NOMO-1 treated with dmso at 0.1 percent for 144 hours (cell line): ENCODE measurements around the gene AVPR2.

Source experiments
- DNase-seq: peaks from one replicate; lab custom pipeline; 2025; ENCODE audit not compliant: unreplicated experiment; lab: John Stamatoyannopoulos, UW

Gene AVPR2

DNA sequence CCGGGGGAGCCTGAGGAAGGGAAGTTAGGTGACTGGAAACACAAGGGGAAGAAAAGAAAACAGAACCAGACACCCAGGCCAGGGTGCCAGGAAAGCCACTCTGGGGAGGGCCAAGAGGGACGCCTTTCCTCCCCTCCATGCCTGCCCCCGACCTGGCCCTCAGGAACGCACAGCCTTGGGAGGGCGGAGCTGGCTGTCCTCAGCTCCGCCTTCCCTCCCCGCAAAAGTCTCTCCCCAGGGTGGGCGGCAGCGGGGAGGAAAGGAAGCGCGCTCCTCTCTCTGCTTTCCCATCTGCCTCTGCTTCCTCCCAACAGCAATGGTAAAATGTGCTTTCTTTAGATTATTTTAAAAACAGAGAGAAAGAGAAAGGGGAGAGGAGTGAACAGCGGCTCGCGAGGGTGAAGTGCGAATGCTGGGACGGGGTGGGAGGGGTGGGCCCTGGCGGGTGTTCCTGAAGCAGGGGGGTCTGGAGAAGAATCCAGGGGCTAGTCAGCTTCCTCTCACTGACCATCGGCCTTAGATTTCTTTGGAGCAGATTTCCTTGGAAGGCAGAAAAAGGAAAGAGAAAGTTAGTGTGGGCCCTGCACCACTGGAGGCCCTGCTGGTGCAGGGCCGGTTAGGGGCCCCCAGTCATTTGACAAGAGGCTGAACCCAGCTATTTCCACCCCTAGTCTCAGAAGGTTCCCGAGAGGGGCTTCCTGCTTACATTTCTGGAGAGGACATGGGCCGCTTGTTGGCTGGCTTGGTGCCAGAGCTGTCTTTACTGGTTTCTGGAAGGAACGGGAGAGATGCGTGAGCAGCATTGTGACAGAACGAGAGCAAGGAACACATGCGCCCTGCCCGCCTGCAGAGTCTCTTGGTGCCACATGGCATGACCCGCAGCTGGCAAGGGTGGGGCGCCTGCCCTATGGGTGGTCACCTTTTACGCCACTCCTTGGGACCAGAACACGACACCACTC, 44.7 kb downstream of the AVPR2 start:
- DNase-seq, result no peak

DNA sequence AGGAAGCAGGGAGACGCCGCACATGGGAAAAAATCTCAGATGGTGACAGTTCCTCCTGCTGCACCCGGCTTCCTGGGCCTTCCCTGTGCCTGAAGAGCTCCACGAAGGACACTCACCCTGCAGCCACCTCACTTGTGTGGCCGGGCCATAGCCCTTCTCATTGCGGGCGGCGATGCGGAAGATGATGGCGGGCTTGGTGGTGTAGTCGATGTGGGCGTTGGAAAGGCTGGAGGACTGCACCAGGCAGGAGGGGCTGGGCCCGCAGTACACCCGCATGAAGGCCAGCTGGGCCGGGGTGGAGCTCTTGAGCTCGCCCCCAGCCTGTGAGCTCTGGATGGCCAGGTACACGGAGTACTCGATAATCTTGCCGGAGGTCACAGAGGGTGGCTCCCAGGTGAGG, 45.7 kb downstream of the AVPR2 start:
- DNase-seq, result no peak

DNA sequence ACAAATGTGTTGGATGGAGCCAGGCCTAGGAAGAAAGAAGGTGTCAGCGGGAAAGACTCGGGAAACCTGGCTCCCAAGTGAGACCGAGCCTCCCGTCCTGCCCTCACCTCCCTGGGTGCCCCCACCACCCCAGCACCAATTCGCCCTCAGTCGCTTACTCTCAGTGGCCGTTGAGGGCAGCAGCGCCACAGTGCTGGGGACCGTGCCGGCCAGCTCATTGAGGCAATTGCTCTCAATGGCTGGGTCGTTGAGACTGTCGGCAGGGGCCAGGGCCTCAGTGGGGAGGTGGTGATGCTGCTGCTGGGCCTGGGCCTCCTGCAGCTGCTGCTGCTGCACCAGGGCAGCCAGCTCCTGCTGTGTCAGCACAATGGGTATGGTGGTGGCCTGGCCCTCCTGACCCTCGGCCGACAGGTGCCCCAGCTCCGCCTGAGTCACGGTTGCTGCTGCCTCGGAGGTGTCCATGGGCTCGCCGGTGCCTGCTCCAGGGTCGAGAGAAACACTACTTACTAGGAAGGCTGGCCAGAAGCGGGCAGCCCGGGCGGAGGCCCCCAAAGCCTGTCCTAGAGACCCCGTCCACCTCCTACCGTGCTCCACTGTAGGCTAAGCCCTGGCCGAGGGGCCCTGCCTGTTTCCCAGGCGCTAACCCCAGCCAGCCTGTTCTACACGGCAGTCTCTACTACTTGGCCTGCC, 47.4 kb downstream of the AVPR2 start:
- DNase-seq, result no peak

DNA sequence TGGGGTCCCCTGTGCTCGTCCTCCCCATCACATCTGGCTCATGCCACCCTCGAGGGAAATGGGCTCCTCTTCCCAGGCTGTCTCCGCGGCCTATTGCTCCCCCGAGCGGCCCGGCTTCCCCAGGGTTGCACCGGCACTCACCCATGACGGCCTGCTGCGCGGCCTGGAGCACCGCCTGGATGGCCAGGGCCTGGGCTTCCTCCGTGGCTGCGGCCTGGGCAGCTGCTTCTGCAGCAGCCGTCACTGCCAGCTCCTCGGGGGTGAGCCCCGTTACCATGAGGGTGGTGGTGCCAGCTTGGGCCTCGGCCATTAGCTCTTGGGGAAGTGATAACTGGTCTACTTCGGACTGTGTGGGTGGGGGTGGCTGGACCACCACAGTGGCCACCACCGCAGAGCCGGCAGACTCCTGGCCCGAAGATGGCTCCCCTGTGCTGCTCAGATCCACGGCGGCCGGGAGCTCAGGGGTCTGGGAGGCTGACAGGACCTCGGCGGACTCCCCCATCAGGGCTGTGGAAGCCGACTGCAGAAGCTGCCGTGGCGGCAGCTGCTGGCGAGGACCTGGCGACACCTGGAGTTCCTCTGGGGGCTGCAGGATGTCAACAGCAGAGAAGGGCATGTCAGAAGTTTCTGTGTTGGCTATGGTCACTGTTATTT, 48.0 kb downstream of the AVPR2 start:
- no peak for DNase-seq

DNA sequence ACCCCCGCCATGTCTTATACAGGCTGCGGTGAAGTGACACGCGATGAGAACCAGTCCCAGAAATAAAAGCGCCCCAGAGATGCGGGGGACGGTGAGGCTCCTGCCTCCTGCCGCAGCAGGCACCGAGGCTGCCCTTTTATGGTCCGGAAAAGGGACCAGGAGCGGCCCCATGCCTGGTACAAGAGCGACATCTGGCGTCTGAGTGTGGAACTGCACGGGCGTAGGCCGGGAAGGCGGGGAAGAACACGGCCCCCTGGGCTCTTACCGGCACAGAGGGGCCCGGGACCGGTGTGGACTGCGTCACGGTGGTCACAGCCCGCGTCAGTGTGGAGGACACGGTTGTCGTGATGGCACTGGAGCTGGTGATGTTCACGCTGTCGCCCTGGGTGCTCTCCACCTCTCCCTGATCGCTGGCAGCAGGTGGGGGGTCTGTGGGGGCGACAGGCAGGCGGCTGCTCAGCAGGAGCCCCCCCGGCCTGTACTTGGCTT, 48.9 kb downstream of the AVPR2 start:
- DNase-seq, result peak; percentile 34

DNA sequence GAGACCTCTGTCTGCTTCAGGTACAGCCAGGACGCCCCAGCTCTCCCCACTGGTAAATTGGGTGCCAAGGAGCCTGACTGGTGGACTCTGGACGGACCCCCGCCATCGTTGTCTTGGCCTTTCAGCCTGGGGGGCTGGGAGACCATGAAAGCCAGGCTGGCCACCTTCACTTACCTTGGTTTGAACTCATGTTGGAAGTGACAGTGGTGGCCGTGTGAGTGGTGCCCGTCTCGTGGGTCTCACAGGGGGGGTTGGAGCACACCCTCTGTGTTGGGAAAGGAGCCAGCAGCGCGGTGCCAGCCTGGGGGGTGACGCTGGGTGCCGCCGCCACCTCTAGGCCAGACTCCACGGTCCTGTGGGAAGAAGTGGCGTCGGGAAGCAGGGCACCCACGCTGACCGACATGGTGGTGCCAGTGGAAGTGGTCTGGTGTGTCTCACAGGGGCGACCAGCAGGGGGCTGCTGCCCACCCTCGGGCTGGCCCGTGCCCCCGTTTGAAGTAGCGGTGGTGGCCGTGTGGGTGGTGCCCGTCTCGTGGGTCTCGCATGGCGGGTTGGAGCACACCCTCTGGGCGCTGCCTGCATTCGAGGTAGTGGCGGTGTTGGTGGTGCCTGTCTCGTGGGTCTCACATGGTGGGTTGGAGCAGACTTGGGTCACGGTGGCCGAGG, 49.6 kb downstream of the AVPR2 start:
- no peak for DNase-seq

DNA sequence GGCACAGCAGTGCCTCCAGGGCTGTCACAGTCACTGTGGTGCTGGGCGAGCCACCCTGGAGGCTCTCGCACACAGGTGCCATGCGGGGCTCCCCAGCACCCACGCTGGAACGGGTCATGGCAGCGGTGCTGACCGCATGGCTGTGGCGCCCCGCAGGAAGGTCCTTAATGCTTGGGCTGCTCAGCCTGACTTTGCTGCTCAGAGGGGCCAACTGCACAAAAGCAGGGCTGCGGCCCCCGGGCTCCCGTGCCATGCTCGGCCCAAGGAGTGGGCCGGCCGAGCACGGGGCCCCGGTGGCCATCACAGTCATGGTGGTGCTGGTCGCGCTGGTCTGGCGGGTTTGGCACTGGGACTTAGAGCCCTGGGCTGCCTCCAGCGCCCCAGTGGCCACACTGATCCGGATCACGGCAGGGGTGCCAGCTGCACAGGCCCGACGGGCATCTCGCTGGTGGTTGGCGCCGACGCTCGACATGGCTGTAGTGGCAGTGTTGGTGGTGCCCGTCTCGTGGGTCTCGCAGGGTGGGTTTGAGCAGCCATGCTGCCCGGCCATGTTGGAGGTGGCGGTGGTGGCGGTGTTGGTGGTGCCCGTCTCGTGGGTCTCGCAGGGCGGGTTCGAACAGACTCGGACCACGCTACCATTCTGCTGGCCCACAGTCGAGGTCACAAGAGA, 50.2 kb downstream of the AVPR2 start:
- DNase-seq, result no peak

DNA sequence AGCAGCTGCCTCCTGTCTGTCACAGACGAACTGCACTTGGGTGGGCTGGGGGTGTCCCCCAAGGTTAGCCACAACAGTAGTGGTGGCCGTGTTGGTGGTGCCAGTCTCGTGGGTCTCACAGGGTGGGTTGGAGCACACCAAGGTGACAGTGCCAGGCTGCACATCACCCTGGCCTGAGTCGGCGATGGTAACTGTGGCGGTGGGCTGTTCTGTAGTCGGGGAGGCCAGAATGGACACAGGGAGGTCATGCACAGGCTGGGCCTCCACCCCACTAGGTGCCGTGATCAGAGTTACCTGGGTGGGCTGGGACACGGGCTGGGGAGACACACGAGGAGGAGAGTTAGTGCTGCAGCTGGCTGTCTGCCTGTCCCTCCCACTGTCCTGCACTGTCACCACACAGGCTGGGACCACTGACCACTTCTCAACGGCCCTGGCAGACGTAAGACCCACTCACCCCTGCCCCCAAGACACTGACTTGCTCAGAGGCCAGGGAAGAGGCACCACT, 50.8 kb downstream of the AVPR2 start:
- DNase-seq, result no peak

DNA sequence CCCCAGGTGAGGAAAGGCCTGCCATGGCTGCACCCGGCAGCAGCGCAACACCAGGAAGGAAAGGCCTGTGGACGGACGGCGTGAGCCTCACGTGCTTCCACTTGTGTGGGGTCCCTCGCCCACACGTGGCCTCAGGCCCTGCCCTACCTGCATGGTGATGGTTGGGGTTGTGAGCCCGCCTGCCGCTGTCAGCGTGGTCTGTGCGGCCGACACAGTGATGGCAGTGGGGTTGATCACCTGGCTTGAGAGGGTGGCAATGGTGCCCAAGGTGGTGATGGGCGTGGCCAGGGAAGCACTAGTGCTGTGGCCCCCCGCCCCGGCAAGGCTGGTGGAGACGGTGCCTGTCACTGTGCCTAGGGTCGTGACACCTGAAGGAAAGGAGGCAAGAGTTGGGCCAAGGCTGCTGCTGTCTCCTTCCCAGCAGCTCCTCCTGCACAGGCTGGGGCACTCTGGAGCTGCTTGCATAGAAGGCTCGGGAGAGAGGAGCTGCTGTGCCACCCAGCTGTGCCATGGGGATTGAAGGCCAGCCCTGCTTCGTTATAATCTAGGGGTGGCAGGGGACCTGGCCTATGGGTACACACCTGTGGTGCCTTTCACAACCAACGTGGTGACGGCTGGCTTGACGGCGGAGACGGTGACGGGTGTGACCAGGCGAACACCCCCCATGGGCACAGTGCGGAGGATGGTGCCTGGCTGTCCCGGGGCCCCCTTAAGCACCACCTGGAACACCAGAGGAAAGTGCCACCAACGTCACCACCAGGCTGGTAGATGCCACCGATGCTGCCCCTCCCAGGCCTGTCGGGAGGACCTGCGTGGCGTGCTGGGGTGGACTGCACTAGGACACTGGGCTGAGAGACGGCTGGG, 51.8 kb downstream of the AVPR2 start:
- DNase-seq, result no peak
